CD4-positive, alpha-beta T cell treated with Interleukin-10 for 1 hour (primary cell): ENCODE data around the gene ANKRD35.
"Not testable (repeated sequence)": the region's sequence is repeated elsewhere in the genome, so short reads cannot be mapped to it uniquely, and the experiment has no call there.

ENCODE experiments used
- DNase-seq: peaks from one replicate; pipeline ENCODE4 v3.0.0-alpha.2; 2020

The ANKRD35 gene, protein sequence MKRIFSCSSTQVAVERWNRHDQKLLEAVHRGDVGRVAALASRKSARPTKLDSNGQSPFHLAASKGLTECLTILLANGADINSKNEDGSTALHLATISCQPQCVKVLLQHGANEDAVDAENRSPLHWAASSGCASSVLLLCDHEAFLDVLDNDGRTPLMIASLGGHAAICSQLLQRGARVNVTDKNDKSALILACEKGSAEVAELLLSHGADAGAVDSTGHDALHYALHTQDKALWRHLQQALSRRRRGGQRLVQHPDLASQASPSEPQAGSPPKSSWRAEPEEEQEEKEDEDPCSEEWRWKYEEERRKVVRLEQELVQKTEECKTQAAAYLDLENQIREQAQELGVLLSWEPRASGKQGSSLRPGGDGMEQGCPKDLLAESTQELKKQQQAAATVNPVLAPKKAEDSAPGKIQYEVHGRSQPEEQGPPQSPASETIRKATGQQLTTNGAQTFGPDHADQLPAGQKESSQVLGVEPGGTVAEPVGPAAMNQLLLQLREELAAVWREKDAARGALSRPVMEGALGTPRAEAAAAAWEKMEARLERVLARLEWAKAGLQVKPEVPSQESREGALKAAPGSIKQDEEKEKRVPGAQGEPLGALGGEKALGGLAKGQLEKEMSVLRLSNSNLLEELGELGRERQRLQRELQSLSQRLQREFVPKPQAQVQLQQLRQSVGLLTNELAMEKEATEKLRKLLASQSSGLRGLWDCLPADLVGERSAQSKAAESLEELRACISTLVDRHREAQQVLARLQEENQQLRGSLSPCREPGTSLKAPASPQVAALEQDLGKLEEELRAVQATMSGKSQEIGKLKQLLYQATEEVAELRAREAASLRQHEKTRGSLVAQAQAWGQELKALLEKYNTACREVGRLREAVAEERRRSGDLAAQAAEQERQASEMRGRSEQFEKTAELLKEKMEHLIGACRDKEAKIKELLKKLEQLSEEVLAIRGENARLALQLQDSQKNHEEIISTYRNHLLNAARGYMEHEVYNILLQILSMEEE

DNA sequence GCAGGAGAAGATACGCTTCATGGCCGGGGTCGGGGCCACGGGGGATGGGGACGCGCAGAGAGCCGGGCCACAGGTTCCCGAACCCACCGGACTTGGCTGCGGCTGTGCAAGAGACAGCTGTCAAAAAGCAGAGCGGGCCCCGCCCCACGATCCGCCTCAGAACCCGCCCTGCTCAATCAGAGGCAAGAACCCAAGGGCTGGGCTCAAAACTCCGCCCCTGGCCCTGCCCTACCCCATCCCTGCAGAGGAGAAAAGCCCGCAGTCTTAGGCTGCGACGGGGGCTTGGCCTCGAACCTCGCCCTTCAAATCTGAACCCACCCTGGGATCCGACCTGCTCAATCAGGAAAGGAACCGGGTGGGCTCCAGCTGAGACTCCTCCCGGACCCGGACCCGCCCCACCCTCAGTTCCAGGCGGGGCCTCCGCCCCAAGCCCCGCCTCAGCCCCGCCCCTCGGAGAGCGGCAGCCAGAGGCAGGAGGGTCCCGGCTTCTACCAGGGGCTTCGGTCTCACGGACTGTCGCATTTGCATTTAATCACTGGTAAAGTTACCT, at the start of gene ANKRD35:
TSS of gene ANKRD35 (minus strand) at position 129 of the 550 bp plus-strand sequence. CDS start at position 21, 108 bp downstream.
- peak; percentile 87 for DNase-seq

DNA sequence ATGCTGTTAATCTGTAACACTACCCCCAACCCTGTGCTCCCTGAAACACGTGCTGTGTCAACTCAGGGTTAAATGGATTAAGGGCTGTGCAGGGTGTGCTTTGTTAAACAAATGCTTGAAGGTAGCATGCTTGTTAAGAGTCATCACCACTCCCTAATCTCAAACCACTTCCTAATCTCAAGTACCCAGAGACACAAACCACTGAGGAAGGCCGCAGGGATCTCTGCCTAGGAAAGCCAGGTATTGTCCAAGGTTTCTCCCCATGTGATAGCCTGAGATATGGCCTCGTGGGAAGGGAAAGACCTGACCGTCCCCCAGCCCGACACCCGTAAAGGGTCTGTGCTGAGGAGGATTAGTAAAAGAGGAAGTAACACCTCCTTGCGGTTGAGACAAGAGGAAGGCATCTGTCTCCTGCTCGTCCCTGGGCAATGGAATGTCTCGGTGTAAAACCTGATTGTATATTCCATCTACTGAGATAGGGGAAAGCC, 46.9 kb upstream of the ANKRD35 start:
- peak; percentile 56 for DNase-seq

DNA sequence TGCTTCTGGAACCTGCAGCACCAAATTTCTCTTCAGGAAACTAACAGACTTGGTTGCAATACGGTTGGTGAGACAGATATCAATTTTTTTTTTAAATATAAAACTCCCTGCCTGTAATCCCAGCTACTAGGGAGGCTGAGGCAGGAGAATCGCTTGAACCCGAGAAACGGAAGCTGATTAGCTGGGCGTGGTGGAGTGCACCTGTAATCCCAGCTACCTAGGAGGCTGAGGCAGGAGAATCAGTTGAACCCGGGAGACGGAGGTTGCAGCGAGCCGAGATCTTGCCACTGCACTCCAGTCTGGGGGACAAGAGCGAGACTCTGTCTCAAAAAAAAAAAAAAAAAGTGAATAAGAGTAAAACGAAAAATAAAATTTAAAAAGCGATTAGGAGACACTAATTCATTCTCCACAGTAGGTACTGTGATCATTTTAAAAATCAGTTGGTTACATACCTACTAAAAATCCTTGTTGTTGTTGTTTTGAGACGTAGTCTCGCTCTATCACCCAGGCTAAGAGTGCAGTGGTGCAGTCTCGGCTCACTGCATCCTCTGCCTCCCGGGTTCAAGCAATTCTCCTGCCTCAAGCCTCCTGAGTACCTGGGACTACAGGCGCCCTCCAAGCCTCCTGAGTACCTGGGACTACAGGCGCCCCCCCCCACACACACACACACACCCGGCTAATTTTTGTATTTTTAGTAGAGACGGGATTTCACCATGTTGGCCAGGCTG, 42.4 kb upstream of the ANKRD35 start:
- peak; percentile 22 for DNase-seq

DNA sequence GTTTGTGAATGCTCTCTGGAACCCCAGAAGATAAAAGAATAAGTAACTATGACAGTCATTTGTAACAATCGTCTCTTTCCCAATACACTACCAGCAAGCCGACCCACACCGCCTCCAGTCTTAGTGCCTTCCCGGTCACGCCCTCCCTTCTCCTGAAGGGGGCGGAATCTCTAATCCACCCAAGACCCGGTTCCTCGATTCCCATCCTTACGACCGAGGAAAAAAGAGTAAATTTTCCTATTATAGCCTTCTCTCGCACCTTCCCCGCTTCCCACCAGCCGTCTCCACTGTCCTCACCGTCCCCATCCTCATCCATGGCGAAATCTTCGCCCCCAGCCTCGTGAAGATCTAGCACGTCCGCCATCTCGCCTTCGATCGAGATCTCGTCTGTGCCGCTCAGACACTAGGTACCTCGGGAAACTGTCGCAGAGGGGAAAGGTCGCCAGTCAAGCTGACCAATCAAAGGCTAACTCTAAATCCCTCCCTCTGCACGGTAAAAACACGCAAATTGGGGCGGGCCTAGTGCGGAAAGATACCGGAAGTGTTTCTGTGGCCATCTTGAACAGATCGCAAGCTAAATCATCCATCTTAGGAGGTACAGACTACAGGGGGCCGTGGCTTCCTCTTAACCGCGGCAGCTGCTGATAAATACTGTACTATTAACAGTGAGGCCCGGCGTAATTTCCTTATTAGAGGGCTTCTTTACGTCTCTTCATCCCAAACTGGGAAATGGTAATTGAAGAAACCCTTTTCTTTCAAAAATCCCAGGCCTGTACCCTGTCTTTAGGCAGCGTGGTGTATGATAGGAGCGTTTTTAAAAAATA, 41.6 kb upstream of the ANKRD35 start, which contains the start of gene RBM8A:
TSS of gene RBM8A (minus strand) at position 422 of the 824 bp plus-strand sequence. CDS start at position 364, 58 bp downstream.
- peak; percentile 98 for DNase-seq

DNA sequence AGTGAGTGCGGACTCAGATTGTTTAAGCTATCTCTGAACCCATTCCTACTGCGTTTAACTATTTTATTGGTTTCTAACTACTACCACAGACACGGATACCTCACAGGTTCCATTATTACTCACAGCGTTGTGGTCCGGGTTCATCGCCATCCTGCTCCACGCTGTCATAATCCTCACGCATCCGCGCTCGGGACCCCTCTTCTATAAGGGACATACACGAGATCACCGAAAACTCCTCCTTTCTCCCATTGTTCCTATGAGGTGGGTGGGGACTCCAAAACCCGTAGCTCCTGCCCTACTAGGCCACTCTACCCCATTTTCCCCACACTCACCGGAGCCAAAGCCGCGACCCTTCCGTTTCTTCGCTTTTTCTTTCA, 41.0 kb upstream of the ANKRD35 start:
- peak; percentile 15 for DNase-seq

DNA sequence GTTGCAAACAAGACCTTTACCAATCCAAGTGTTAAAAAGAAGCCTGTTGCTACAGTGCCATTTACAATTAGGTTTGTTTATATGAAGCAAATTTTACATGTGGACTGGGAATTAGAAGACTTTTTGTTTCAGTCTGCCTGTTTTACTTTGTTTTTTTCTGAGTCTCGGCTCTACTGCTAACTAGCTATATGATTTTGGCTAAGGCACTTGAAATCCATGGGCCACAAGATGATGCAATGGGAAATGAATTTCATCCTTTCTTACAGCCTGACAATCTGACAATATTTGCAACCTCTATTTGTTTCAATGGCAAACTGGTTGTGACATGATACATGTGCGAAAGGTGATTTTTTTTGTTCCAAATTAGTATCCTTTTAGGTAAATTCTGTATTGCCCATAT, 36.6 kb upstream of the ANKRD35 start:
- no peak for DNase-seq

DNA sequence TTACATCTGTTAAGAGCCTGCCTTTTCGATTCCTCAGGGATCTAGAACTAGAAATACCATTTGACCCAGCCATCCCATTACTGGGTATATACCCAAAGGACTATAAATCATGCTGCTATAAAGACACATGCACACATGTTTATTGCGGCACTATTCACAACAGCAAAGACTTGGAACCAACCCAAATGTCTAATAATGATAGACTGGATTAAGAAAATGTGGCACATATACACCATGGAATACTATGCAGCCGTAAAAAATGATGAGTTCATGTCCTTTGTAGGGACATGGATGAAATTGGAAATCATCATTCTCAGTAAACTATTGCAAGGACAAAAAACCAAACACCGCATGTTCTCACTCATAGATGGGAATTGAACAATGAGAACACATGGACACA, 34.6 kb upstream of the ANKRD35 start:
- DNase-seq: not testable (repeated sequence)

DNA sequence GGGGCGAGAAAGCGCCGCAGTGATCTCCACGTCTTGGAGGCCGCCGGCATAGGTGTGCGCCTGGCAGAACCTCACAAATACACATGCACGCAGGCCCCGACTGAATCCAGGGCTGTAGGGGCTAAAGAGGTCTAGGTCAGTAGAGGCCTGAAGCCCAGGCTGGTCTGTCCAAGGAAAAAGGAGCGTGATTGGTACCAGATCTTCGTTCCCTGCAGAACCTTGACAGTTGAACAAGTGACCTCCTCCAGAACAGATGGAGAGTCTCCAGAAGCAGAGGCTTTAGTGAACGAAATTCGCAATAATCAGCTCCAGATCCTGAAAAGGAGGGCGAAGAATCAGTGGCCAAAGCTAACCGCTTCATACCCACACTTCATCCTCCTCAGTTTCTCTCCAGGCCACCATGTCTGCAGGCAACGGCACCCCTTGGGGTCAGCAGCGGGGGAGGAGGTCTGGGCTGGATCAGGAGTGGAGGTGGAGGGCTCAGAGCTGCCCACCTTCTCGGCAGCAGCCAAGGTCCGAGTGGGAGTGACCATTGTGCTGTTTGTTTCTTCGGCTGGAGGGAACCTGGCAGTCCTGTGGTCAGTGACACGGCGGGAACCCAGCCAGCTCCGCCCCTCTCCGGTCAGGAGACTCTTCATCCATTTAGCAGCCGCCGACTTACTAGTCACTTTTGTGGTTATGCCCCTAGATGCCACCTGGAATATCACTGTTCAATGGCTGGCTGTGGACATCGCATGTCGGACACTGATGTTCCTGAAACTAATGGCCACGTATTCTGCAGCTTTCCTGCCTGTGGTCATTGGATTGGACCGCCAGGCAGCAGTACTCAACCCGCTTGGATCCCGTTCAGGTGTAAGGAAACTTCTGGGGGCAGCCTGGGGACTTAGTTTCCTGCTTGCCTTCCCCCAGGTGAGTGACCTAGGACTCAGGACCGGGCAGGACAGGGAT, 33.6 kb upstream of the ANKRD35 start:
- peak; percentile 28 for DNase-seq

DNA sequence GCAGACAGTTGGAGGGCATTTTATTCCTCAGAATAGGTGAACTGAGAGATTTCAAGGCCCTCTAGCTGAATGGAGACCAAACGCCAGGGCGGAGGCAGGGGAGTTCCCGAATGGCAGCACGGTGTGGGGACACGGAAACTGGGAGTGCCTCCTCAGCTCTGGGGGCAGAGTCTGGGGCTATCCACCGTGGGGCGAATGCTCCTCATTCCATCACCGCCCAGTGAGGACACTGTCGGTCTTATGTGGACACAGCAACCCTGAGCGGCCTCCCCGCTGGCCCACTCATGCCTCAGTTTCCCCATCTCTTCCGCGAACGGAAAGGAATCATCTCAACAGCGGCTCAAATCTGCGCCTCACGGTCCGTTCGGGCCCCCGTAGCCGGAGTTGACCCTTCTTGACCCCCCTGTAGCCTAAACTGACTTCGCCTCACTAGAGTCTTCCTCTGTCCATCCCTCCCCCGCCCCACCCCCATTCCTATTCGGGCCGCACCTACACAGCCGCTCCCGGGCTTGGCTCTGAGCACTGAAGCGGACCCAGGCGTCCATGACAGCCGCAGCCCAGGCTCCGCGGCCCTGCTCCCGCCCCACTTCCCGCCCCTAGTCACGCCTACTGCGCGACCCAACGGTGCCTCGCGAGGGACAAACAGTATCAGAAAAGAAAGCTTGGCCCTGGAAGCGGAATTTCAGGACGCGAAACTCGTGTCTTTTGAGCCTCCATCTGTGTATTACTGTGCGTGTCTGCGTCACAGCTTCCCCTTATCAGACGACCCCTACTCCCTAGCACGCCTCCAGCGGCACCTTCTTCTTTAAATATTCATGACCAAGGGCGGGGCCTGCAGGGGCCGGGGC, 32.7 kb upstream of the ANKRD35 start, which contains the start of gene PEX11B:
TSS of gene PEX11B (minus strand) at position 574 of the 848 bp plus-strand sequence. CDS start at position 545, 29 bp downstream.
- DNase-seq: peak; percentile 95

DNA sequence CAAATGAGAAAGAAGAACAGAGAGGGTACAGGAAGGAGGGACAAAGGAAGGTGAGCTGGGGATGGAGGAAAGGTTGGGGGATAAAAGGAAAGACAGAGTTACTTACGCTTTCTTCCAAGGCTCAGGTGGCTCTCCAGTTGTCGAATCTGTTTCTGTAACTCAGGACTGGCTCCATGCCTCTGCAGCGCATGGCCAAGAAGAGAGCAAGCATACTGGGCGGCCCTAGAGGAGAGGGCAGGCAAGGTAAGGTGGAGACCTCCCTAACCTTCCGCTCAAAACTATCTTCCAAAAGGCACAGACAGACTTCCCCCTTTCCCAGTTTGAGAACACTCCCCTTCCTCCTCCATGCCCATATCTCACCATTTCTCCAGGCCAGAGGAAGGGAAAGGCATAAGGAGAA, 31.9 kb upstream of the ANKRD35 start:
- DNase-seq: no peak

DNA sequence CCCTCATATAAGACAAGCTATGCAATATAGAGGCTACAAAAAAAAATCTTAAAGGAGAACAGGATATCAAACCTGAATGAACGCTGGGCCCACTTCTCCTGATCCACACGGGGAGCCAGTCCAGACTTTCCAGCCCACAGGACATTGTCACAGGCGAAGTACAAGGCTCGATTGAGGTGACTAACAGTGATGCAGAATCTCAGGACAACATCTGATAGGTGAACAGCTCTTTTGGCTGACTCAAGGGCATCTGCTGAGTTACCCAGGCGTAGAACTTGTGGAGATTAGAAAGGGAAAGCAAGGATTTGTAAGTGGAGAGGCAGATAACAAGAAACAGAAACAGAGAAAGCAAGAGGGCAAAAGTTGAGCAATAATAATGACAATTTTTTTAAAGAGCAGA, 31.1 kb upstream of the ANKRD35 start:
- no peak for DNase-seq

DNA sequence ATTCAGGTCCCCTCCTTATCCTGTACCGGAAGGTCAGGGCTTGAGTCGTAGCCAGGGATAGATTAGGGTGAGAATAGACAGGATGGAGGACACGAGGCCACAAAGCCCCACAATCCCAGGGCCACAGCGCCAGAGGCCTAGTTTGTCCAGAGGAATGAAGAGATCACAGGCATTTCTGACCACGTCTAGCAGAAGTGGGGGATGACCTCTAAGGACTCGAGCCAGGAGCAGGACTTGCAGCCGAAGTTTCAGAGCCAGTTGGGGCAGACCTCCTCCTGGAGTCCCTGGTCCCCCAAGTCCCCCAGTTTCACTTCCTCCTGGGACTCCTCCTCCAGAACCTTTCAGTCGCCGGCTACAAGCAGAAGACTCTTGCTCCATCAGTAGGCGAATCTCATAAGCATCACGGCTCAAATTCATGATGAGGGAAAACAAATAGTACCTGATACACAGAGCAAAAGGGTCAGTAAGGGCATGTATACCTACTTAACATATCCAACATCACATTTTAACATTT, 26.5 kb upstream of the ANKRD35 start:
- no peak for DNase-seq

DNA sequence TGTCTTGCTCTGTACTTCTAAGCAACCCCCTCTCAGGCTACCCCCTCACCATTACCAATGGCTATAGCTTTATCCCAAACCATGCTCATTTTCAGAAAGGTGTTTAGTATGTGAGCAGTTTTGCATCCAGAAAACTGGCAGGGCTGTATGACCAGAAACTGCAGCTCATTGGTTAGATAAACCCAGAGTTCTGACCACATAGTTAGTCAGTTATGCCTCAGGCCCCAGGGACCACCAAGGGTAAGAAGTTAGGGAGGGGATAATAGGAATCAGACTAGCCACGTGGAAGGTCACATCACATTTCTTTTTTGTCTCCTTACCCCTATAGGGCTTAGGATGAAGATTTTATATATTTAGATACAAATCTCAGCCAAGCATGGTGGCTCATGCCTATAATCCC, 23.0 kb upstream of the ANKRD35 start:
- DNase-seq: no peak

DNA sequence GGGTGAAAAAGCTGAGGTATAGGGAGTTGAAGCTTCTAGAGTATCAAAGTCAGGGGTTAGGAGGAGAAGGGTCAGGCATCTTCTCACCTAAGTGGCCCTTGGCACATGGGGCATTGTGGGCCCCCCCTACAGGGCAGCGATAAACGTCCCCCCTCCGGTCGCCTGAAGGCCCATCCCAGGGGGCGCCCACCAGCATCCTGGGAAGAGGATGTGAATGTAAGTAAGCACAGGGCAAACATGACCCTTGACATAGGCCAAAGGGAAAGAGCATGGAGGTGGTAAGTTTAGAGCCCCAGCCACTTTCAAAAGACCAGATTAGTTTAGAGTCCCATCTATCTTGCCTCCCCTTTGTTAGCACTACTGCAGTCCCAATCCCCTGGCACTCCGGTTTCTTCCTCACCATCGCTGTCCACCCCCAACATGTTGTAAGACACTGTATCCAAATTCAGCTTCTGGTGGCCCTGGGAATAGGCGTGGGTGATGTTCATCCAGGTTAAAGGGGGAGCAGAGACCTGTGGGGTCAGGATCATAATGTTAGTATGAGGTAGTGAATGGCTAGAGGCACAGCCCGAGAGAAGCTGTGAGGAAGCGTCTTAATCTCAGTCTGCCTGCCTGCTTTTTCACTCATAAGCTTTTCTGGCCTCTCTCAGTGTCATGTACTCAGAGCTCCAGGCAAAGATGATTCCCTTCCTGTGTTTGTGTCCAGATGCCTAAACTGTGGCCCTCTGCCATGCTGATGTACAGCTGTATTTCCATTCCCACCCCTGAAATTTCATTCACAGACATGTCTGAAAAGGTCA, 21.5 kb upstream of the ANKRD35 start:
- DNase-seq: no peak

DNA sequence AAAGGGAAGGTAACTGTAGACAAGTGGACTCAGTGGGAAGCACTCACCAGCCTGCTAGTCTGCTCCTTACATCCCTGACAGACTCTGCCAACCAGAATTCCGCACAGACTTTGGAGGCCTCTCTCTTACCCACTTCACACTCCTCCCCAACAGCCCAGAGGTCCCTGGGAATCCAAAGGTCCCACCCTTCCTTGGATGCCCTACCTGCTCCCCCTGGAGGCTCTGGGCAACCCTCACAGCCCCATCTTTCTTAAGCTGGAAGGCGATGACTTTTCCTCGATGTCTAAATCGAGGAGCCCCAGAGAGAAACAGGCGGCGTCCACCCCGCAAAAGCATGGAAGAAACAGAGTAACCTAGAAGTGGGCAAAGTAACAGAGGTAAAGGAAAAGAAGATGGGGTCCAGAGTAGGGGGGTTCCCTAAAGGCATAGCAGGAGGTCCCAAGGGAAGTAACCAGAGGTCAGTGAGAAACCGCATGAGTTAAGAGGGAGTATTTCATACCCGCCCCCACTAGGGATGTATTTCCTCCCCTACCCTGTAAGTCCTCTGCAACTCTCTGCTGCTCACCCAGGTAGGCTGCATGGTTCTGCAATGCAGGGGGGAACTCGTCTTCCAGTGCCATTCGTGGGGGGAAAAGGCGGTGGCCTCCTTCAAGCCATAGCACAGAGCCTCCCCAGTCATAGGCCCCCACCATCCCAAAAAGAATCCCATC, 15.8 kb upstream of the ANKRD35 start:
- no peak for DNase-seq

DNA sequence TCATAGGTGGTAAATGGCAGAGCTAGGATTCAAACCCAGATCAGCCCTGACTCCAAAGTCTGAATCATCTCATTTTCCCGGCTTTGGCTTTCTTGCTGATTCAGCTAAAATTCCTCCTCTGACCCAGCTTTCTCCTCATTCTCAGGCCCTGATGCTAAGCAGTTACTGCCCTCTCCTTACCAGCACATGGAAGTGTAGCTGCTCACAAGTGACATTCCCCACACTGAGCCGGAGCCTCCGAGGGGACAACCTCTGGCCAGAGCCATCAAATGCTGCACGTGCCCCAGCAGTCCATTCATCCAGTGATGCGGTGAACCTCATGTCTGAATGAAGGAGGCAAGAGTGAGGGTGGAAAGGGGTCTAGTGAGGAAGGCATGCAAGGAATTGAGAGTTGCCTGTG, 13.1 kb upstream of the ANKRD35 start:
- no peak for DNase-seq

DNA sequence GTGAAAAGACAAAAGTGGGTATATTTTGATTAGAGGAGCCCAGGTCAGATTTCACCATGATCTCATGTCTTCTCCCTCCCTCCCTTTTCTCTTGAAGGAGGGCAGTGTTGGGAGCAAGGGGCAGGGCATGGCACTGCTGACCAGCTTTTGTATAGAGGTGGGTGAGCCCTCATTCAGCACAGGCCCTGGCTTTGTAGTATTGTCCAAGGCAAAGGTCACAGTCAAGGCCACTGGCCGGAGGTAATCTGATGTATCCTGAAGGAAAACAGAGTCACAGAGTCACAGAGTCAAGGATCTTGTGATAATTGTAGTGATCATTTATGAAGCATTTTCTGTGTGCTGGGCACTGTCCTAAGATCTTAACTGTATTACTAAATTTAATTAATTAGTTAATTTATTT, 12.3 kb upstream of the ANKRD35 start:
- DNase-seq: no peak
